CD14-positive monocyte (primary cell): Measurements from ENCODE around the gene CST7. TPM values are rescaled to one million over a fixed set of nuclear protein-coding genes. Genes with fewer than 3 reads are reported as not detected.

Experiments used
- DNase-seq, 3 donors: peaks; one replicate each; pipeline ENCODE4 v3.0.0-alpha.2; 2011 to 2022
- H2AFZ ChIP-seq: 2 replicates; pipeline ENCODE4 v1.6.0; 2012; ENCODE audit warnings: mild to moderate bottlenecking, low read depth, low read length, inconsistent platforms; ENCODE audit not compliant: insufficient read depth, poor library complexity, severe bottlenecking
- H3K27ac ChIP-seq, 2 donors: 1 replicate in 1 of 2; 2 replicates in 1 of 2; pipeline ENCODE4 v1.5.1; 2012 to 2013; ENCODE audit warnings: low read length in 2 of 2, control low read depth in 1 of 2, inconsistent platforms in 1 of 2, low read depth in 1 of 2, mild to moderate bottlenecking in 1 of 2
- H3K27me3 ChIP-seq, 2 donors: one replicate each; pipeline versions ENCODE4 v1.6.0 to v1.6.1; 2011 to 2013; ENCODE audit warnings: low read length in 2 of 2; ENCODE audit not compliant: control insufficient read depth in 2 of 2, insufficient read depth in 2 of 2
- H3K36me3 ChIP-seq, 2 donors: replicated peaks in 1 of 2; 1 replicate in 1 of 2; 2 replicates in 1 of 2; pipeline versions ENCODE4 v1.5.1 to v1.6.1; 2012 to 2013; ENCODE audit warnings: low read length in 2 of 2, control low read depth in 1 of 2, inconsistent platforms in 1 of 2, mild to moderate bottlenecking in 1 of 2; ENCODE audit not compliant: insufficient read depth in 2 of 2, control insufficient read depth in 1 of 2
- H3K4me1 ChIP-seq, 2 donors: 1 replicate in 1 of 2; 2 replicates in 1 of 2; pipeline versions ENCODE4 v1.5.1 to v1.6.1; 2012 to 2013; ENCODE audit warnings: low read length in 2 of 2, control low read depth in 1 of 2, inconsistent platforms in 1 of 2, mild to moderate bottlenecking in 1 of 2, moderate library complexity in 1 of 2; ENCODE audit not compliant: insufficient read depth in 2 of 2, control insufficient read depth in 1 of 2
- H3K4me2 ChIP-seq: replicated peaks from 2 replicates; pipeline ENCODE3; 2012; ENCODE audit warnings: low read length, moderate library complexity, mild to moderate bottlenecking; ENCODE audit not compliant: poor library complexity, severe bottlenecking; ENCODE audit errors: extremely low read depth
- H3K4me3 ChIP-seq, 3 experiments: fragments of 200-600 bp in 1 of 3; sonication (generic) in 1 of 3; replicated peaks in 1 of 3; 1 replicate in 2 of 3; 2 replicates in 1 of 3; pipeline ENCODE4 v1.5.1; 2011 to 2013; ENCODE audit warnings: low read length in 3 of 3, mild to moderate bottlenecking in 3 of 3, control low read depth in 2 of 3, low read depth in 2 of 3, inconsistent platforms in 1 of 3, moderate library complexity in 1 of 3
- H3K79me2 ChIP-seq: 2 replicates; pipeline ENCODE4 v1.6.0; 2012; ENCODE audit warnings: mild to moderate bottlenecking, control low read depth, inconsistent platforms, low read length, moderate library complexity; ENCODE audit not compliant: insufficient read depth
- H3K9ac ChIP-seq: 2 replicates; pipeline ENCODE4 v1.6.0; 2017; ENCODE audit warnings: low read length, mild to moderate bottlenecking; ENCODE audit not compliant: insufficient read depth, poor library complexity, severe bottlenecking
- H3K9me3 ChIP-seq, 2 donors: replicated peaks in 1 of 2; 1 replicate in 1 of 2; 2 replicates in 1 of 2; pipeline versions ENCODE4 v1.5.1 to v1.6.1; 2012 to 2013; ENCODE audit warnings: low read length in 2 of 2, control low read depth in 1 of 2; ENCODE audit not compliant: control insufficient read depth in 1 of 2, insufficient read depth in 1 of 2
- H4K20me1 ChIP-seq: 2 replicates; pipeline ENCODE4 v1.6.0; 2012; ENCODE audit warnings: mild to moderate bottlenecking, low read length, control low read depth, moderate library complexity; ENCODE audit not compliant: insufficient read depth
- H3K27ac Mint-ChIP-seq, 7 donors: one replicate each; pipeline ENCODE4 v1.8.0; 2020; ENCODE audit warnings: mild to moderate bottlenecking in 7 of 7, mixed read lengths in 7 of 7, moderate library complexity in 6 of 7, inconsistent platforms in 2 of 7
- H3K27me3 Mint-ChIP-seq, 3 donors: one replicate each; pipeline ENCODE4 v1.8.0; 2021 to 2022; ENCODE audit warnings: low read depth in 3 of 3, mild to moderate bottlenecking in 3 of 3, mixed read lengths in 3 of 3, moderate library complexity in 3 of 3, inconsistent platforms in 1 of 3
- H3K36me3 Mint-ChIP-seq, 2 donors: one replicate each; pipeline ENCODE4 v1.8.0; 2020; ENCODE audit warnings: mixed read lengths in 2 of 2, inconsistent platforms in 1 of 2, mild to moderate bottlenecking in 1 of 2
- H3K4me1 Mint-ChIP-seq: one replicate; pipeline ENCODE4 v1.8.0; 2020; ENCODE audit warnings: mild to moderate bottlenecking, mixed read lengths
- H3K4me3 Mint-ChIP-seq, 2 donors: one replicate each; pipeline ENCODE4 v1.8.0; 2020; ENCODE audit warnings: mild to moderate bottlenecking in 2 of 2, mixed read lengths in 2 of 2, moderate library complexity in 1 of 2
- H3K9me3 Mint-ChIP-seq, 7 donors: one replicate each; pipeline ENCODE4 v1.8.0; 2020 to 2022; ENCODE audit warnings: mixed read lengths in 7 of 7, mild to moderate bottlenecking in 6 of 7, moderate library complexity in 6 of 7, inconsistent platforms in 2 of 7
- WGBS: methylation state at CpG from one replicate; pipeline ENCODE4 v1.1.5; 2013; ENCODE audit warnings: missing lambda C conversion rate; ENCODE audit not compliant: insufficient coverage; 5-methylcytosine and 5-hydroxymethylcytosine counted together
- intact Hi-C, 2 donors: fragments of 100-400 bp; cut with micrococcal nuclease; formaldehyde crosslinking; loops; one replicate each; pipeline versions ENCODE4 v1.15.0 to v1.15.1; 2023
- polyA plus RNA-seq, 3 donors: library from polyadenylated mRNA; depleted of rRNA in 1 of 3; unstranded in 2 of 3; stranded (reverse) in 1 of 3; fragments of 300-500 nt in 2 of 3; fragments of >200 nt in 1 of 3; fragmentation: Illumina TruSeq in 2 of 3; gene quantifications; 1 replicate in 2 of 3; 2 replicates in 1 of 3; pipeline ENCODE4 v1.2.3, GENCODE V29; 2012 to 2021
- TF ChIP-seq, protein P1 (sequence below): fragments of 200-600 bp; IDR thresholded peaks from one replicate; pipeline ENCODE4 v1.8.0; 2022; ENCODE audit warnings: antibody characterized with exemption, mild to moderate bottlenecking

The CST7 gene
- polyA plus RNA-seq, 3 donors: 1.2 to 3.2 (median 1.8) TPM

DNA sequence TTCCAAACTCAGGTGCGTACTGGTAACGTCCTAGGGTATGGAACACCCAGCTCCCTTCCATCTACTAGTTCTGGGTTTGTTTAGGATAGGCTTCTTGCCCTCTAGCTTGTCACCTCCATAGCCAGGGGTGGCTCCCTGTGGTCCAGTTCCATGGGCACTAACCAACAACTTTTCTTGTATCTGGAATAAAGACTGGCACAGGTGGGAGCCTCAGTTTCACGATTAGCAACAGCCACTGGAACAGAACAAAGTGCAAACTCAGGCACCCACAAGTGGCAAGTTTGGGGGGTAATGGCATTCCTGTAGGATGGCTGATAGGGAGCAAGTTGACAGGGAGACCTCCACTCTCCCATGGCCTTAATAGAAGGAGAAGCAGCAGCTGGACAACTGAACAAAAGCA, 49.1 kb downstream of the CST7 start:
- Mint-ChIP-seq H3K36me3 (peaks cover 8 to 11% of the 10 kb centered on the region in 2 donors), H3K27ac (no peak overlapping the region), H3K27me3 (peaks cover 2 to 5% (median 5%) of the 10 kb centered on the region in 3 donors), H3K9me3 (peaks cover 0 to 3% (median 0%) of the 10 kb centered on the region in 7 donors), H3K4me3 (no peak overlapping the region), H3K4me1 (peaks cover 28% of the 10 kb centered on the region)
- no peaks in the 10 kb centered on the region for H3K27me3 ChIP-seq
- H3K9ac ChIP-seq: no peak overlapping the region
- H3K4me3 ChIP-seq: no peak overlapping the region
- H3K79me2 ChIP-seq: no peaks in the 10 kb centered on the region
- WGBS: 71% methylated on average over 1 of the region's 3 CpGs
- H3K4me2 ChIP-seq: no peak overlapping the region
- peaks cover 0 to 5% of the 10 kb centered on the region in 2 donors for H3K36me3 ChIP-seq
- DNase-seq: no peak
- H3K27ac ChIP-seq: no peak overlapping the region
- no peaks in the 10 kb centered on the region for H3K9me3 ChIP-seq
- TF ChIP-seq, protein P1, sequence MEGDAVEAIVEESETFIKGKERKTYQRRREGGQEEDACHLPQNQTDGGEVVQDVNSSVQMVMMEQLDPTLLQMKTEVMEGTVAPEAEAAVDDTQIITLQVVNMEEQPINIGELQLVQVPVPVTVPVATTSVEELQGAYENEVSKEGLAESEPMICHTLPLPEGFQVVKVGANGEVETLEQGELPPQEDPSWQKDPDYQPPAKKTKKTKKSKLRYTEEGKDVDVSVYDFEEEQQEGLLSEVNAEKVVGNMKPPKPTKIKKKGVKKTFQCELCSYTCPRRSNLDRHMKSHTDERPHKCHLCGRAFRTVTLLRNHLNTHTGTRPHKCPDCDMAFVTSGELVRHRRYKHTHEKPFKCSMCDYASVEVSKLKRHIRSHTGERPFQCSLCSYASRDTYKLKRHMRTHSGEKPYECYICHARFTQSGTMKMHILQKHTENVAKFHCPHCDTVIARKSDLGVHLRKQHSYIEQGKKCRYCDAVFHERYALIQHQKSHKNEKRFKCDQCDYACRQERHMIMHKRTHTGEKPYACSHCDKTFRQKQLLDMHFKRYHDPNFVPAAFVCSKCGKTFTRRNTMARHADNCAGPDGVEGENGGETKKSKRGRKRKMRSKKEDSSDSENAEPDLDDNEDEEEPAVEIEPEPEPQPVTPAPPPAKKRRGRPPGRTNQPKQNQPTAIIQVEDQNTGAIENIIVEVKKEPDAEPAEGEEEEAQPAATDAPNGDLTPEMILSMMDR: no peak
- no peaks in the 10 kb centered on the region for H4K20me1 ChIP-seq
- peaks cover 12 to 16% of the 10 kb centered on the region in 2 donors for H3K4me1 ChIP-seq
- no peak overlapping the region for H2AFZ ChIP-seq
- intact Hi-C loops: loop anchor here (10.0 kb wide), 5 partner anchors 197 to 627 kb away; partner anchors contain the start of genes ENTPD6 (in 2 of the 2), ABHD12 (in 1 of the 2), GINS1 (in 1 of the 2) and NANP (in 1 of the 2)

DNA sequence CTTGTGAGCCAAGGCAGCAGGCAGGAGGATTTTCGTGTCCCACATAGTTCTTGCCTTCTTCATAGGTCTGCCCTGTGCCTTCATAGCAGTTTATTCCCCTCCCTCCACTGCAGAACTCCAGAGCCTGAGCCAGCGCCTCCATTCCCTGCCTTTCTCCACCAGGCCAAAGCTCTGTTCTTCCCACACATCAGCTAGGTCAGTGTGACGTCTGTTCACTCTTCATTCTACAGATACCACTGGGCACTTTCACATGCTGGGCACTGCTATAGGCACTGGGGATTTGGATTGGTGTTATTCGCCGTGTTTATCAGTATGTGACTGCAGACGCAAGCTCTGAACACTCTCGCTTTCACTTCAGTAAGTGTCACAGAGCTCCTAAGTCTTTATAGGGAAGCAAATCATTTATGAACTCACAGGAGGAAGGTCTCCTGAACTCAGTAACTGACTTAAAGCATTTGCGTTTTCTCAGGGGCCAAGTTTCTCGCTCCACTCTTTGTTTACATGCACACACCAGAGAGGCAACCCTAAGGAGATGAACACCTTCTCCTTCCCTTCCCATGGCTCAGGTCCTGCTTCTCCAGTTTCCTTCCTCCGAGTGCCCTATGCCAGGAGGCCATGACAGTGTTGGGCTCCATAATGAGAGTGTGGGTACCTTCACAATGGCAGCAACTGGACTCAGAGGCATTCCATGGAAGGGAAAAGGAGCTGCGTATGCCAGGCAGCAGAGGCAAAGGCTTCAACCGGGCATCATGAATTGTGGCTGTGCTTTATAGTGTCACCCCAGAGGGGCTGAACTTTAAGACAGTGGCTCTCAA, 49.8 kb downstream of the CST7 start:
- no peak for DNase-seq
- peaks cover 21% of the 10 kb centered on the region for H3K4me1 Mint-ChIP-seq

More for the DNA sequence above, 49.8 kb downstream of the CST7 start:
- no peak overlapping the region for H3K9ac ChIP-seq
- peak overlapping the region in 3 of 7 donors; percentile 11 to 50 (median 41) for H3K27ac Mint-ChIP-seq
- no peak overlapping the region for H3K4me2 ChIP-seq
- H3K36me3 ChIP-seq: peaks cover 0 to 5% of the 10 kb centered on the region in 2 donors
- TF ChIP-seq, protein P1: no peak
- no peaks in the 10 kb centered on the region for H3K9me3 ChIP-seq
- H3K27me3 Mint-ChIP-seq: peaks cover 2 to 5% (median 5%) of the 10 kb centered on the region in 3 donors
- no peak overlapping the region for H3K4me3 Mint-ChIP-seq
- no peak overlapping the region for H2AFZ ChIP-seq
- peaks cover 11 to 15% of the 10 kb centered on the region in 2 donors for H3K36me3 Mint-ChIP-seq
- no peak overlapping the region for H3K4me3 ChIP-seq
- H4K20me1 ChIP-seq: no peaks in the 10 kb centered on the region
- peaks cover 5 to 9% of the 10 kb centered on the region in 2 donors for H3K4me1 ChIP-seq
- intact Hi-C loops: loop anchor here (10.0 kb wide), 5 partner anchors 196 to 626 kb away; partner anchors contain the start of genes ENTPD6 (in 2 of the 2), ABHD12 (in 1 of the 2), GINS1 (in 1 of the 2) and NANP (in 1 of the 2)
- H3K27ac ChIP-seq: no peak overlapping the region
- no peaks in the 10 kb centered on the region for H3K27me3 ChIP-seq
- 90% methylated on average over 7 of the region's 12 CpGs for WGBS
- H3K79me2 ChIP-seq: no peaks in the 10 kb centered on the region
- H3K9me3 Mint-ChIP-seq: peaks cover 0 to 3% (median 0%) of the 10 kb centered on the region in 7 donors
